Tibial artery (tissue), 4 donors: Measurements from ENCODE around the gene CD44.

Experiments used
- DNase-seq, 2 donors: peaks; one replicate each; pipeline ENCODE4 v3.0.0-alpha.2; 2019
- H3K27ac ChIP-seq, 2 donors: fragments of 200-600 bp; sonication (generic) in 1 of 2; 1 replicate in 1 of 2; 2 replicates in 1 of 2; pipeline ENCODE4 v1.5.1; 2018 to 2019; ENCODE audit warnings: mild to moderate bottlenecking in 1 of 2
- H3K27me3 ChIP-seq, 2 donors: fragments of 200-600 bp; sonication (generic) in 1 of 2; one replicate each; pipeline versions ENCODE4 v1.5.1 to v1.6.0; 2016 to 2019
- H3K36me3 ChIP-seq, 3 donors: fragments of 200-600 bp; sonication (generic) in 2 of 3; one replicate each; pipeline ENCODE4 v1.5.1; 2016 to 2019; ENCODE audit warnings: mild to moderate bottlenecking in 2 of 3
- H3K4me1 ChIP-seq, 4 donors: fragments of 200-600 bp; sonication (generic) in 2 of 4; 1 replicate in 3 of 4; 2 replicates in 1 of 4; pipeline ENCODE4 v1.5.1; 2016 to 2019
- H3K4me3 ChIP-seq, 2 donors: fragments of 200-600 bp; sonication (generic) in 1 of 2; 1 replicate in 1 of 2; 2 replicates in 1 of 2; pipeline ENCODE4 v1.5.1; 2018 to 2019; ENCODE audit warnings: mild to moderate bottlenecking in 2 of 2
- H3K9me3 ChIP-seq, 3 donors: fragments of 200-600 bp; sonication (generic) in 1 of 3; one replicate each; pipeline ENCODE4 v1.5.1; 2016 to 2019
- CTCF ChIP-seq, 2 experiments: fragments of 200-600 bp in 1 of 2; fragments of 450-650 bp in 1 of 2; IDR thresholded peaks; one replicate each; pipeline ENCODE4 v1.5.1; 2017 to 2019; ENCODE audit warnings: antibody characterized with exemption in 2 of 2, mild to moderate bottlenecking in 1 of 2, moderate library complexity in 1 of 2
- intact Hi-C: fragments of 100-400 bp; cut with DNase I; formaldehyde crosslinking; loops from one replicate; pipeline ENCODE4 v1.15.0; 2023; ENCODE audit warnings: low total_unique reads

The CD44 gene

DNA sequence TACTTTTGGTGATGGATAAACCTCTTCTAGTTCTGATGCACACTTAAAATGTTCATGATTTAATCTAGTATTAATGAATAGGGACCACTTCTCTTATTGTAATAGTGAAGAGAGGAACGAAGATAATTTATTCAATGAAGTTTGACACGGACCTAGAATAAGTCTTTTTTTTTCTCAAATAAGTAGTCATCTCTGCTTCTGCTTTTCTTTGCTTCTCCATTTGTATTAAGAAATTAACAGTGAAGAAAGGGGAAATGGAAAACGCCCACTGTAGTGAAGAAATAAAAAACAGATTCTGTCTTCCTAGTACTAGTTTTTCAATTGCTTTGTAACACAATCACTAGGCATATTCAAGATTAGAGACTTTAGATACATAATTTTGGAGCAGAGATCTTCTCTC lies 73.0 kb downstream of the CD44 start:
- no peak for DNase-seq
- intact Hi-C loops = no loop called here

DNA sequence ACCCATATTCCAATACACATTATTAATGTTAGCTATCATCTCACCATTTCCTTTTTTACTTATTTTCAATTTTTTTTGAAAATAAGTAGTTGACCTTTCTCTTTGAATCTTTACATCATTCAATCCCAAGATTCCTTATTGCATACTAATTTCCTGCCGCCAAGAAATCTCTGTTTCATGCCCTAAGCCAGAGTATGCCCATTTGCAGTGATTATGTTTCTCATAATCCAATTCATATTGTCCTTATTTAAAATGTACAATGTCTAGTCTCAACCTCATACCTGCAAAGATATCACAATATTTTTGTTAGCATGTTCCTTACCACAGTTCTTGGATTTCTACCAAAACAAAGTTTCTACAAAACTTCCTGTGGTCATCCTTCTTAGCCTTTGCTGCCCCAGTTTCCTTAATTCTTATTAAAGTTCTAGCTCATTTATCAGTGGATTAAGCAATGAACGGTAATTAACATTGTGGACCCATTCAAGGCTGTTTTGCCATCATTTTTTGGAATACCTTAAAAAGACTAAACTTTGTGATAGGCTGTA lies 75.3 kb downstream of the CD44 start:
- DNase-seq = no peak
- peaks cover 0 to 29% (median 9%) of the 10 kb centered on the region in 4 donors for H3K4me1 ChIP-seq
- no peak overlapping the region for H3K4me3 ChIP-seq
- TF ChIP-seq CTCF (IDR thresholded peaks at IDR 0.05) = no peak
- peaks cover 20 to 54% (median 49%) of the 10 kb centered on the region in 3 donors for H3K36me3 ChIP-seq
- peaks cover 0 to 4% (median 0%) of the 10 kb centered on the region in 3 donors for H3K9me3 ChIP-seq
- H3K27ac ChIP-seq = no peak overlapping the region
- H3K27me3 ChIP-seq = no peaks in the 10 kb centered on the region
- intact Hi-C loops = no loop called here

More for the DNA sequence above, 73.0 kb downstream of the CD44 start:
- Histone ChIP-seq H3K36me3 (peaks cover 21 to 47% (median 38%) of the 10 kb centered on the region in 3 donors), H3K9me3 (peaks cover 0 to 4% (median 0%) of the 10 kb centered on the region in 3 donors), H3K4me3 (no peak overlapping the region), H3K27me3 (no peaks in the 10 kb centered on the region), H3K4me1 (peaks cover 0 to 39% (median 6%) of the 10 kb centered on the region in 4 donors), H3K27ac (peak overlapping the region; percentile 24 to 32)
- no peak for TF ChIP-seq CTCF (IDR thresholded peaks at IDR 0.05)

- Histone ChIP-seq H3K4me3 (no peak overlapping the region), H3K36me3 (peaks cover 22 to 54% (median 50%) of the 10 kb centered on the region in 3 donors), H3K9me3 (peaks cover 0 to 3% (median 0%) of the 10 kb centered on the region in 3 donors), H3K27ac (no peak overlapping the region), H3K27me3 (no peaks in the 10 kb centered on the region), H3K4me1 (peaks cover 0 to 29% (median 9%) of the 10 kb centered on the region in 4 donors)
- intact Hi-C loops = no loop called here
- no peak for DNase-seq
- no peak for TF ChIP-seq CTCF (IDR thresholded peaks at IDR 0.05)
These were observed 75.8 kb downstream of the CD44 start for GRCh38 chr11:35214792-35215193.

DNA sequence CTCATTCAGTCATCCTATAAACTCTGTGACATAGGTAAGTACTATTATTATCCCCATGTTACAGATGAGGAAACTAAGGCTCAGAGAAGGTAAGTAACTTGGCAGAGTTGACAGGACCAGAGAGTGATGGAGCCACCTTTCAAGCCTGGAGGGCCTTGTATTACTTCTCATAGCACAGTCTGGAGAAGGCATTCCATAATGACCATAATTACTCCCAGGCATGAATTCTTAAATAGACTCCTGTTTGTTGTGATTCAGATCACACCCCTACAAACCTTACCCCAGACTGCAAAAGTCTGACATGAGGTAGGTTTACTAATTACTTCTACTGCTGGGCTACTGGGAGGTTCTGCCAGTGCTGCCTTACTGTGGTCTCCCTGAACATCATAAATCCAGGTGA lies 77.0 kb downstream of the CD44 start:
- intact Hi-C loops = no loop called here
- Histone ChIP-seq H3K4me3 (no peak overlapping the region), H3K4me1 (peaks cover 0 to 29% (median 9%) of the 10 kb centered on the region in 4 donors), H3K9me3 (no peaks in the 10 kb centered on the region), H3K27me3 (no peaks in the 10 kb centered on the region), H3K27ac (no peak overlapping the region), H3K36me3 (peaks cover 18 to 50% (median 47%) of the 10 kb centered on the region in 3 donors)
- no peak for TF ChIP-seq CTCF (IDR thresholded peaks at IDR 0.05)
- DNase-seq = no peak

GRCh38 chr11:35216962-35217678 lies 78.1 kb downstream of the CD44 start:
- Histone ChIP-seq H3K36me3 (peaks cover 18 to 56% (median 55%) of the 10 kb centered on the region in 3 donors), H3K4me3 (no peak overlapping the region), H3K9me3 (no peaks in the 10 kb centered on the region), H3K27me3 (no peaks in the 10 kb centered on the region), H3K27ac (no peak overlapping the region), H3K4me1 (peaks cover 0 to 27% (median 9%) of the 10 kb centered on the region in 4 donors)
- DNase-seq = no peak
- no peak for TF ChIP-seq CTCF (IDR thresholded peaks at IDR 0.05)
- intact Hi-C loops = no loop called here
